ENCODE data around the gene CFAP46.

The CFAP46 gene

DNA sequence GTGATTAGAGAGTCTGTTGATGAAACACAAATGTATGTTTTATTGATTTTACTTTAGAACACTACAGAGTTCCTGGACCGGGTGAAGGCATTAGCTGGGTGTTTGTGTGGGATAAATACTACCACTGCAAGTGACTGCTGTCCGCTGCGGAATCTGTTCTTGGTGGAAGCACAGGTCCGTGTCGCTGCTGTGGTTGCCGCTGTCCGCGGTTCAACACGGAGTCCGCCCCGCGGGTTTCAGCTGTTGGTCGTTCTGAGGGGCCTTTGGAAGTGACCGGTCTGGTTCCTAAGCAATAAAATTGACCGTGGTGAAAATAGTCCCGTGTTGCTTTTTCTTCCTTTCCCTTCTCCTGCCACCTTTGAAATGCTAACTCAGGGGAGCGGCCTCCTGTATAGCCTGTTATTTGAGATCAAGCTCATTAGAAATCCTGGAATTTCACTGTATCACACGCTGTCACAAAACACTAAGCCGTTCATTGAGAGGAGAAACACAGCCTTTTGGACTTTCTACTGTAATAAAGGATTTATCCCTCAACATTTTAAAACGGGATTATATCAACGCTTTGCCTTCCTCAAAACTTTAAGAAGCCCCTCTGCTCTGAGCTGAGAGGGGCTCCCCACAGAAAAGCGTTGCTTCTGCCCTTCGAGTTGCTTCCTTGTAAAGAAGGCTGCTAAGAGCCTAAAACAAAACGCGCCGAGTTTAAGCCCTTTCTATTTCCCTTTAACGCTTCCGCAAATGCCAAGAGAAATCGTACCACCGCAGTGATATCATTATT, 159.0 kb downstream of the CFAP46 start:
- TF ChIP-seq, protein P1, sequence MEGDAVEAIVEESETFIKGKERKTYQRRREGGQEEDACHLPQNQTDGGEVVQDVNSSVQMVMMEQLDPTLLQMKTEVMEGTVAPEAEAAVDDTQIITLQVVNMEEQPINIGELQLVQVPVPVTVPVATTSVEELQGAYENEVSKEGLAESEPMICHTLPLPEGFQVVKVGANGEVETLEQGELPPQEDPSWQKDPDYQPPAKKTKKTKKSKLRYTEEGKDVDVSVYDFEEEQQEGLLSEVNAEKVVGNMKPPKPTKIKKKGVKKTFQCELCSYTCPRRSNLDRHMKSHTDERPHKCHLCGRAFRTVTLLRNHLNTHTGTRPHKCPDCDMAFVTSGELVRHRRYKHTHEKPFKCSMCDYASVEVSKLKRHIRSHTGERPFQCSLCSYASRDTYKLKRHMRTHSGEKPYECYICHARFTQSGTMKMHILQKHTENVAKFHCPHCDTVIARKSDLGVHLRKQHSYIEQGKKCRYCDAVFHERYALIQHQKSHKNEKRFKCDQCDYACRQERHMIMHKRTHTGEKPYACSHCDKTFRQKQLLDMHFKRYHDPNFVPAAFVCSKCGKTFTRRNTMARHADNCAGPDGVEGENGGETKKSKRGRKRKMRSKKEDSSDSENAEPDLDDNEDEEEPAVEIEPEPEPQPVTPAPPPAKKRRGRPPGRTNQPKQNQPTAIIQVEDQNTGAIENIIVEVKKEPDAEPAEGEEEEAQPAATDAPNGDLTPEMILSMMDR (IDR thresholded peaks at IDR 0.05; ENCODE audit: control insufficient read depth, extremely low read depth, insufficient read depth) = no peak
- no peak for DNase-seq (ENCODE audit: low read depth)
- H3K4me3 ChIP-seq (ENCODE audit: low read depth, low read length) = no peak overlapping the region

DNA sequence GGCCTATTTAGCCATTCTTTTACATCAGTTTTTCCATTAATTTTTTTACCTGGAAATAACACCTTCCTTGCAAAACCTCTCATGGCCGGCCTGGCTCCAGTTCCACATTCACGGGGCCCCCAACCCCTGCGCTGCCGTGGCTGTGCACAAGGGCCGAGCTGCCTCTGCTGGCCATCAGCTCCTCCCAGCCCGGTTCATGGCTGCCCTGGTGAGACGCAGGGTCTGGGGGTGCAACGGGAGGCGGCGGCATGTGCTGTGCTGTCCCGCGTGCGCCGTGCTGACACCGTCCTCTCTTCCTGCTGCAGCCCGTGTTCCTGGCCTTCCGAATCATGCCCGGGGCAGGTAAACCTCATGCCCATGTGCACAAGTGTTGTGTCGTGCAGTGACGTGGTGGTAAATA, 160.8 kb downstream of the CFAP46 start:
- DNase-seq (ENCODE audit: low read depth) = no peak
- TF ChIP-seq, protein P1 (IDR thresholded peaks at IDR 0.05; ENCODE audit: control insufficient read depth, extremely low read depth, insufficient read depth) = no peak
- H3K4me3 ChIP-seq (ENCODE audit: low read depth, low read length) = no peak overlapping the region

DNA sequence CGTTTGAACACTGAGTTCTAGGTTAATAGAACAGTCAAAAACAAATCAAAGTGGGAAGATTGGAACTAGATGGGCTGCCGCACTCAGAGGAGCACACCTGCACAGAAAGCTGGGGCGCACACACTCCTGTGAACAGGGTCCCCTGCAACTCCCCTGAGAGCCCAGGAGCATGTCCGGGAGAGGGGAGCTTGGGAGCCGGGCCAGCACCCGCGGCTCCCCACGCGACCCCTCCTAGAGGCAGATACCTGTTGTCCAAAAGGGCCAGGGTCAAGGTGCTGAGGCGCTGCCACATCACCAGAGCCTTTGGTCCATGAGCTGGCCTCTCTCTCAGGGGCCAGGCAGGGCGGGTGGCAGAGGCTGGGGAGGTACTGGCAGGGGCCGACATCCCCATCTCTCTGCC, 162.0 kb downstream of the CFAP46 start:
- no peak overlapping the region for H3K4me3 ChIP-seq (ENCODE audit: low read depth, low read length)
- TF ChIP-seq, protein P1 (IDR thresholded peaks at IDR 0.05; ENCODE audit: control insufficient read depth, extremely low read depth, insufficient read depth) = no peak
- DNase-seq (ENCODE audit: low read depth) = no peak

DNA sequence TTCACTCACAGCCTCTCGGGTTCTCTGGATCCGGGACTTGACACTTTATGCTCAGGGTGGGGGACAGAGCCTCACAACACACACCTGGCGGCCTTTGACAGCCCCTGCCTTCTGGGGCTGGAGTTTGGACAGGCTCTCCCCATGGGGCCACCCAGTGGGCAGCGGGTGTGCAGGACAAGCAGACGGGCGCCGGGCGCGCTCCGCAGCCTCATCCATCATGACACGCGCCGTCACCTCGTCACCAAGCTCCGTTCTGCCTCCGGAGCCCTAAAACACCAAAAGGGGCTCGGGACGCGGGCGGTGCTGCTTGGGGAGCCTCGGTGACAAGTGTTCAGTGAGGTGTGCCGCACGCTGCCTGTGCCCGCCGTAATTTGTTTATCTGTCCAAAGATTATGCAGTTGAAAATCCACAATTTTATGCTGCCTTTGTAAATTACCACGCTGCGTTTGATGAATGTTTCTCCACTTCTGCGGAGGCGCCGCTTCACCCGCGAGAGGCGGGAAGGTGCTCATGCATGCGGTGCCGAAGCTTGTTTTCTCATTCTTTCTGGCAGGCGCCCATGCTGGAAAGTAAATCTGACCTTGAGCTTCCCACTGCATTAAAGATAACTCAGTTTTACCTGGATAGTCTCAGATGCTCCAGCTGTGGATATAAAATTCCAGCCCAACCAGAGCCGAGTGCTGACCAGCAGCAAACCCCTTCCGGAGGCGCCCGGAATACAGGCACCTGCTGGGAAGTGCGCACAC, 162.6 kb downstream of the CFAP46 start:
- H3K4me3 ChIP-seq (ENCODE audit: low read depth, low read length) = no peak overlapping the region
- TF ChIP-seq, protein P1 (IDR thresholded peaks at IDR 0.05; ENCODE audit: control insufficient read depth, extremely low read depth, insufficient read depth) = no peak
- no peak for DNase-seq (ENCODE audit: low read depth)

DNA sequence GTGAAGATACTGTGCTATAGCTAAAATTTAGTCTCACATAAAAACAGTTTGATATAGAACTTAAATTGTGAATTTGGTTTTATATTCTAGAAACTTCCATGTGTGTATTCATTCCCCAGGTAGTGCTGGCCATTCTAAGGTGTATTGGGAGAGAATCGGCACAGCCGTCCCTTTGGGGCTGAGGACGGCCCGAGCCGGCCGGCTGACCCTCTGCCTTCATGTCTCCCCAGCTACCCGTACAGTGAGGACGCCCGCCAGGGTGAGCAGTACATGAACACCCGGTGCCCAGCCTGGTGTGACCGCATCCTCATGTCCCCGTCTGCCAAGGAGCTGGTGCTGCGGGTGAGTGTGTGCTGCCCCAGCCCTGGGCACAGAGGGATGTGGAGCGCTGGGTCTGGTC, 164.9 kb downstream of the CFAP46 start:
- TF ChIP-seq, protein P1 (IDR thresholded peaks at IDR 0.05; ENCODE audit: control insufficient read depth, extremely low read depth, insufficient read depth) = no peak
- DNase-seq (ENCODE audit: low read depth) = no peak
- no peak overlapping the region for H3K4me3 ChIP-seq (ENCODE audit: low read depth, low read length)

DNA sequence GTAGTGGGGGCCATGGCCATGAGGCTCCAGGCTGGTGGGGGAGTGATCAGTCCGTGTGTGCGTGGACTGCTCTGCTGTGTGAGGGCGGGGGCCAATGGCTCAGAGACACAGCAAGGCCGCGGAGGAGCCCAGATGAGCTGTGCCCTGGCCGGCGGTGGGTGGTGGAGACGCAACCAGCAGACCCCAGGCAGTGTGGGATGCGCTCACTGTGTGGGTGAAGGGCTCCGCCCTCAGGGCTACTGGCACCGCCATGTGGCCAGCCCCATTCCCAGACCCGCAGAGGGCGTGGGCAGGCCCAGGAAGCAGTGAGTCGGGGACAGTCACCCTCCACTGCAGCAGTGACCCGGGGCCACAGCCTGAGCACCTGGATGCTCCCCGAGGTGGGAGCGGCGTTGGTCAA, 165.5 kb downstream of the CFAP46 start:
- DNase-seq (ENCODE audit: low read depth) = no peak
- TF ChIP-seq, protein P1 (IDR thresholded peaks at IDR 0.05; ENCODE audit: control insufficient read depth, extremely low read depth, insufficient read depth) = no peak
- no peak overlapping the region for H3K4me3 ChIP-seq (ENCODE audit: low read depth, low read length)

Data from LNCaP clone FGC (cell line).